Measurements from ENCODE around the gene CPNE4. TPM values are rescaled to one million over a fixed set of nuclear protein-coding genes. Genes with fewer than 3 reads are reported as not detected.

Gene CPNE4
- total and polyA plus RNA-seq, 2 donors (not counting 3 experiments of a cell fraction or from before 2014, with no cell fraction given): not detected

DNA sequence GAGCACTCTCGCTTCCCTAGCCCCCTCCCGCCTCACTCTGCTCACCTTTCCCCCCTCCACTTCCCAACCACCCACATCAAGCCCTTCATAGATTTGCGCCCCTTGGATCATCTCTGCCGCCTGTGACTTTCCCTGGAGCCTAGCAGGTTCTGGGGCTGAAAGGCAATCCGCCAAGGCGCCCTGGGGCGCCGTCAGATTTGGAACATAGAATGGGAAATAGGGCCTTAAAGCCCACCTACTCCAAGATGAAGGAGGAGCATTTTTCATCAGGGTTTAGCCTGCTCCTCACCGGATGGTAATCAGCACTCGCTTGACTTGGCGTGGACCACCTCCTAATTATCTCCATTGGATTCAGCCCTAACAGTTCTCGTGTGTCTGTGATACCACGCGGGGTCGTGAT lies 1.3 kb downstream of the CPNE4 start:
- no peak for FAIRE-seq
- Histone ChIP-seq H3K9ac (replicated peaks; ENCODE audit: extremely low read depth, insufficient read depth, low read length) (no peak overlapping the region), H3K79me2 (ENCODE audit: control insufficient read depth, insufficient read depth, low read length) (no peaks in the 10 kb centered on the region), H3K4me3 (replicated peaks in 1 of 3; ENCODE audit: insufficient read depth in 1 of 3, low read depth in 1 of 3, low read length in 3 of 3) (no peak overlapping the region), H3K9me3 (replicated peaks; ENCODE audit: control insufficient read depth, insufficient read depth, low read length) (no peaks in the 10 kb centered on the region), H3K27me3 (ENCODE audit: control insufficient read depth in 2 of 2, insufficient read depth in 2 of 2, low read length in 2 of 2) (peaks cover 25 to 31% of the 10 kb centered on the region in 2 experiments), H3K36me3 (ENCODE audit: control insufficient read depth in 2 of 2, extremely low read depth in 1 of 2, insufficient read depth in 2 of 2, low read length in 2 of 2) (no peaks in the 10 kb centered on the region), H3K4me1 (ENCODE audit: control insufficient read depth, extremely low read depth, insufficient read depth, low read length) (no peaks in the 10 kb centered on the region), H4K20me1 (replicated peaks; ENCODE audit: control insufficient read depth, extremely low read depth, insufficient read depth, low read length) (peaks cover 2% of the 10 kb centered on the region), H3K9me1 (replicated peaks; ENCODE audit: control insufficient read depth, extremely low read depth, insufficient read depth, low read length) (no peaks in the 10 kb centered on the region), H3K27ac (ENCODE audit: insufficient read depth, low read depth, low read length) (no peak overlapping the region), H2AFZ (ENCODE audit: low read depth, low read length) (no peak overlapping the region), H3K4me2 (ENCODE audit: insufficient read depth, low read length) (no peak overlapping the region)
- TF ChIP-seq, protein P1, sequence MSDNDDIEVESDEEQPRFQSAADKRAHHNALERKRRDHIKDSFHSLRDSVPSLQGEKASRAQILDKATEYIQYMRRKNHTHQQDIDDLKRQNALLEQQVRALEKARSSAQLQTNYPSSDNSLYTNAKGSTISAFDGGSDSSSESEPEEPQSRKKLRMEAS (IDR thresholded peaks at IDR 0.05; ENCODE audit: insufficient read depth, insufficient read length): no peak
- TF ChIP-seq EZH2 (IDR thresholded peaks at IDR 0.05; ENCODE audit: borderline replicate concordance, low read depth, low read length, severe bottlenecking) (no peak), GATA2 (IDR thresholded peaks at IDR 0.05; ENCODE audit: insufficient read depth, insufficient read length, low read depth, low read length) (no peak), JUN (IDR thresholded peaks at IDR 0.05; ENCODE audit: borderline replicate concordance, insufficient read depth, insufficient read length, low read depth) (no peak)
- intact Hi-C loops (cut with micrococcal nuclease): no loop called here
- ChIA-PET POLR2A (no interaction called here), CTCF (no interaction called here)
- no peak for DNase-seq (ENCODE audit: low read depth, low spot score)
- dilution Hi-C loops (cut with MboI; ENCODE audit: extremely low pct_ligation_motif_present, low sequenced_read_pairs): no loop called here
- BruUV-seq (replicated peaks): no TSS peak

DNA sequence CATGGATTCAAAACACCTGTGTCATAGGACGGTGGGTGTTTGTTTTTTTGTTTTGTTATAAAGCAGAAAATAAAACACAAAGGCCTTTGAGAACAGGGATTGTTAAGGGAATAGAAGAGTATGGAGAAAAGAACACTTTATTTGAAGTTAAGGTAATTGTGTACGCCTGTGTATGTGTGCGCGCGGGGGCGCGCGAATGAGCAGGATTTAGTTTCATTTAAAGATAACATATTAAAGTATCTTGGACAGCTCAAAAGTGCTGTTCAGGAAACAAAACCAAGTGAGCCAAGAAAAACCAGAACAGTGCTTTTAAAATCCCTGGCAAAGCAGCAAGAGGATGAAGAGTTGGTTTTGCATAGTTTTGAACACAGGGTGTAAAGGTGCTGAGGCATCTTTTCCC lies 1.9 kb downstream of the CPNE4 start:
- no peak for DNase-seq (ENCODE audit: low read depth, low spot score)
- H3K9me1 ChIP-seq (replicated peaks; ENCODE audit: control insufficient read depth, extremely low read depth, insufficient read depth, low read length): no peaks in the 10 kb centered on the region
- H3K9me3 ChIP-seq (replicated peaks; ENCODE audit: control insufficient read depth, insufficient read depth, low read length): no peaks in the 10 kb centered on the region
- POLR2A ChIA-PET: no interaction called here
- no peak overlapping the region for H2AFZ ChIP-seq (ENCODE audit: low read depth, low read length)
- no TSS peak for BruUV-seq (replicated peaks)
- no peak overlapping the region for H3K27ac ChIP-seq (ENCODE audit: insufficient read depth, low read depth, low read length)
- CTCF ChIA-PET: no interaction called here
- peaks cover 2% of the 10 kb centered on the region for H4K20me1 ChIP-seq (replicated peaks; ENCODE audit: control insufficient read depth, extremely low read depth, insufficient read depth, low read length)
- intact Hi-C loops (cut with micrococcal nuclease): no loop called here
- no peaks in the 10 kb centered on the region for H3K4me1 ChIP-seq (ENCODE audit: control insufficient read depth, extremely low read depth, insufficient read depth, low read length)
- FAIRE-seq: no peak
- H3K4me3 ChIP-seq (replicated peaks in 1 of 3; ENCODE audit: insufficient read depth in 1 of 3, low read depth in 1 of 3, low read length in 3 of 3): no peak overlapping the region
- peaks cover 25 to 31% of the 10 kb centered on the region in 2 experiments for H3K27me3 ChIP-seq (ENCODE audit: control insufficient read depth in 2 of 2, insufficient read depth in 2 of 2, low read length in 2 of 2)
- no peaks in the 10 kb centered on the region for H3K36me3 ChIP-seq (ENCODE audit: control insufficient read depth in 2 of 2, extremely low read depth in 1 of 2, insufficient read depth in 2 of 2, low read length in 2 of 2)
- H3K9ac ChIP-seq (replicated peaks; ENCODE audit: extremely low read depth, insufficient read depth, low read length): no peak overlapping the region
- dilution Hi-C loops (cut with MboI; ENCODE audit: extremely low pct_ligation_motif_present, low sequenced_read_pairs): no loop called here
- H3K79me2 ChIP-seq (ENCODE audit: control insufficient read depth, insufficient read depth, low read length): no peaks in the 10 kb centered on the region
- no peak for TF ChIP-seq JUN (IDR thresholded peaks at IDR 0.05; ENCODE audit: borderline replicate concordance, insufficient read depth, insufficient read length, low read depth)
- TF ChIP-seq POLR2AphosphoS5 (IDR thresholded peaks at IDR 0.05; ENCODE audit: insufficient read depth, low read depth, low read length): no peak
- no peak for TF ChIP-seq POLR2A (IDR thresholded peaks at IDR 0.05; ENCODE audit: low read depth, low read length)
- TF ChIP-seq, protein P2, sequence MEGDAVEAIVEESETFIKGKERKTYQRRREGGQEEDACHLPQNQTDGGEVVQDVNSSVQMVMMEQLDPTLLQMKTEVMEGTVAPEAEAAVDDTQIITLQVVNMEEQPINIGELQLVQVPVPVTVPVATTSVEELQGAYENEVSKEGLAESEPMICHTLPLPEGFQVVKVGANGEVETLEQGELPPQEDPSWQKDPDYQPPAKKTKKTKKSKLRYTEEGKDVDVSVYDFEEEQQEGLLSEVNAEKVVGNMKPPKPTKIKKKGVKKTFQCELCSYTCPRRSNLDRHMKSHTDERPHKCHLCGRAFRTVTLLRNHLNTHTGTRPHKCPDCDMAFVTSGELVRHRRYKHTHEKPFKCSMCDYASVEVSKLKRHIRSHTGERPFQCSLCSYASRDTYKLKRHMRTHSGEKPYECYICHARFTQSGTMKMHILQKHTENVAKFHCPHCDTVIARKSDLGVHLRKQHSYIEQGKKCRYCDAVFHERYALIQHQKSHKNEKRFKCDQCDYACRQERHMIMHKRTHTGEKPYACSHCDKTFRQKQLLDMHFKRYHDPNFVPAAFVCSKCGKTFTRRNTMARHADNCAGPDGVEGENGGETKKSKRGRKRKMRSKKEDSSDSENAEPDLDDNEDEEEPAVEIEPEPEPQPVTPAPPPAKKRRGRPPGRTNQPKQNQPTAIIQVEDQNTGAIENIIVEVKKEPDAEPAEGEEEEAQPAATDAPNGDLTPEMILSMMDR (IDR thresholded peaks at IDR 0.05; ENCODE audit: extremely low read depth in 1 of 2, insufficient read depth in 1 of 2, low read depth in 1 of 2, low read length in 2 of 2): no peak
- no peak for TF ChIP-seq FOS (IDR thresholded peaks at IDR 0.05; ENCODE audit: borderline replicate concordance, insufficient read depth, low read length)
- TF ChIP-seq GATA2 (IDR thresholded peaks at IDR 0.05; ENCODE audit: insufficient read depth, insufficient read length, low read depth, low read length): no peak
- TF ChIP-seq, protein P1 (IDR thresholded peaks at IDR 0.05; ENCODE audit: insufficient read depth, insufficient read length): no peak
- TF ChIP-seq EZH2 (IDR thresholded peaks at IDR 0.05; ENCODE audit: borderline replicate concordance, low read depth, low read length, severe bottlenecking): no peak
- TF ChIP-seq MYC (IDR thresholded peaks at IDR 0.05; ENCODE audit: low read depth, low read length): no peak
- H3K4me2 ChIP-seq (ENCODE audit: insufficient read depth, low read length): no peak overlapping the region

All from endothelial cell of umbilical vein (primary cell).